Lower lobe of right lung (tissue), 2 donors: ENCODE data around the gene BCL2L11. TPM values are rescaled to one million over a fixed set of nuclear protein-coding genes. Genes with fewer than 3 reads are reported as not detected.
A peak's percentile ranks its signal among the peaks of the same experiment; 100 is the strongest.

Experiments
- ATAC-seq, 2 donors: fragments of 200-7000 bp; cut with Tn5 transposase; one replicate each; pipeline ENCODE4 v1.9.1; 2020 to 2022; ENCODE audit warnings: mild to moderate bottlenecking in 2 of 2, moderate library complexity in 2 of 2
- DNase-seq: peaks from one replicate; pipeline ENCODE4 v3.0.0-alpha.2; 2020
- H3K27ac ChIP-seq: fragments of 200-600 bp; one replicate; pipeline ENCODE4 v1.8.0; 2022
- H3K27me3 ChIP-seq: fragments of 200-600 bp; one replicate; pipeline ENCODE4 v1.8.0; 2022; ENCODE audit warnings: low read depth
- H3K36me3 ChIP-seq: fragments of 200-600 bp; one replicate; pipeline ENCODE4 v1.8.0; 2022; ENCODE audit warnings: mild to moderate bottlenecking
- H3K4me1 ChIP-seq: fragments of 200-600 bp; one replicate; pipeline ENCODE4 v1.8.0; 2022
- H3K4me3 ChIP-seq: fragments of 200-600 bp; one replicate; pipeline ENCODE4 v1.8.0; 2022; ENCODE audit warnings: mild to moderate bottlenecking
- H3K9me3 ChIP-seq: fragments of 200-600 bp; one replicate; pipeline ENCODE4 v1.8.0; 2022
- CTCF ChIP-seq: fragments of 200-600 bp; IDR thresholded peaks from one replicate; pipeline ENCODE4 v1.8.0; 2022; ENCODE audit warnings: antibody characterized with exemption, mild to moderate bottlenecking
- intact Hi-C: fragments of 100-400 bp; cut with DNase I; formaldehyde crosslinking; loops from one replicate; pipeline ENCODE4 v1.11.0; 2022
- total RNA-seq: library from RNA; stranded (reverse); fragmentation: NEBNext Ultra II Directional; extraction: Animal tissue kit (Norgen Biotek cat#: 25700); gene quantifications from one replicate; pipeline ENCODE4 v1.2.1, GENCODE V29; 2021
- donor health status: DM: no; HTN: yes; CAD: no; lungs with severe emphysema.

Gene BCL2L11
- total RNA-seq, 1 donor from 2014 or later = 23.7 TPM

- peak; percentile 87 for DNase-seq
- H3K36me3 ChIP-seq = peaks cover 42% of the 10 kb centered on the region
Measured at GRCh38 chr2:111122631-111123421, 2.1 kb downstream of the BCL2L11 start.

GRCh38 chr2:111123751-111124150, 3.0 kb downstream of the BCL2L11 start:
- Histone ChIP-seq H3K36me3 (peaks cover 49% of the 10 kb centered on the region), H3K4me1 (peaks cover 35% of the 10 kb centered on the region), H3K4me3 (no peak overlapping the region), H3K27ac (no peak overlapping the region), H3K9me3 (no peaks in the 10 kb centered on the region), H3K27me3 (peaks cover 16% of the 10 kb centered on the region)
- no peak for TF ChIP-seq CTCF
- no peak for DNase-seq
- ATAC-seq = no peak
- intact Hi-C loops = no loop called here

More at GRCh38 chr2:111122631-111123421, 2.1 kb downstream of the BCL2L11 start:
- no peaks in the 10 kb centered on the region for H3K9me3 ChIP-seq
- H3K27me3 ChIP-seq = peaks cover 21% of the 10 kb centered on the region
- TF ChIP-seq CTCF = no peak
- H3K4me1 ChIP-seq = peaks cover 44% of the 10 kb centered on the region
- peak; percentile 50 to 51 for ATAC-seq
- intact Hi-C loops = no loop called here
- H3K27ac ChIP-seq = peak overlapping the region; percentile 91
- H3K4me3 ChIP-seq = peak overlapping the region; percentile 88

- no peak overlapping the region for H3K27ac ChIP-seq
- H3K36me3 ChIP-seq = peaks cover 57% of the 10 kb centered on the region
- TF ChIP-seq CTCF = no peak
- H3K4me3 ChIP-seq = no peak overlapping the region
- DNase-seq (no peak), ATAC-seq (no peak)
- peaks cover 19% of the 10 kb centered on the region for H3K4me1 ChIP-seq
- no peaks in the 10 kb centered on the region for H3K27me3 ChIP-seq
- intact Hi-C loops = no loop called here
- no peaks in the 10 kb centered on the region for H3K9me3 ChIP-seq
Measured at GRCh38 chr2:111126581-111126980, 5.9 kb downstream of the BCL2L11 start.

GRCh38 chr2:111127351-111127750, 6.6 kb downstream of the BCL2L11 start:
- DNase-seq = no peak
- Histone ChIP-seq H3K27ac (no peak overlapping the region), H3K36me3 (peaks cover 57% of the 10 kb centered on the region), H3K9me3 (no peaks in the 10 kb centered on the region), H3K27me3 (no peaks in the 10 kb centered on the region), H3K4me1 (peaks cover 19% of the 10 kb centered on the region), H3K4me3 (no peak overlapping the region)
- no peak for ATAC-seq
- intact Hi-C loops = no loop called here
- TF ChIP-seq CTCF = no peak

- H3K36me3 ChIP-seq = peaks cover 60% of the 10 kb centered on the region
Measured at GRCh38 chr2:111128096-111128495, 7.4 kb downstream of the BCL2L11 start.

More at GRCh38 chr2:111128096-111128495, 7.4 kb downstream of the BCL2L11 start:
- intact Hi-C loops = no loop called here
- H3K4me3 ChIP-seq = no peak overlapping the region
- no peaks in the 10 kb centered on the region for H3K27me3 ChIP-seq
- DNase-seq (no peak), ATAC-seq (no peak)
- H3K27ac ChIP-seq = no peak overlapping the region
- no peaks in the 10 kb centered on the region for H3K9me3 ChIP-seq
- H3K4me1 ChIP-seq = peaks cover 19% of the 10 kb centered on the region
- TF ChIP-seq CTCF = no peak
